ENCODE measurements around the gene FAM47E. TPM values are rescaled to one million over a fixed set of nuclear protein-coding genes. Genes with fewer than 3 reads are reported as not detected.

Gene FAM47E
- total and polyA plus RNA-seq, 12 donors, result 2.8 to 23.8 (median 5.3) TPM

DNA sequence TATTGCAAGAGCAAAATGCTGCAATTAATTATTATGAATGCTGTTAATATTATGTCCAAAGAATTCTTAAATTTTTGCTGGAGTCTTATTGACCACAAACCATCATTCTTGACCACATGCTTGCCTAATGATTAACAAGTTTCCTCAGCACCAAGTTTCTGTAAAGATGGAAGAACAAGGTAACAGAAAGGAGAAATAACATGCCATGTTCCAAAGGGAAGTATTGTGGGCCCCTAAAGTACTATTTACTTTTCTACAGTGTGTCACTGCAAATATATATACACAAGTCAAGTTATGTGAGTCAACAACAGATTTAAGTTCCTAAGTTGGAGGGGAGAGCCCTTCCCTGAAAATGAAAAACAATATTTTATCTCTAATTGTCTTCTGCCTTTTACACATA lies 20.6 kb downstream of the FAM47E start:
- H3K27me3 ChIP-seq, result no peaks in the 10 kb centered on the region
- H3K36me3 ChIP-seq (replicated peaks in 1 of 2), result no peaks in the 10 kb centered on the region
- intact Hi-C loops (cut with DNase I), result no loop called here
- no peak overlapping the region for H3K4me3 ChIP-seq
- TF ChIP-seq CTCF (IDR thresholded peaks at IDR 0.05) (no peak), POLR2A (IDR thresholded peaks at IDR 0.05) (no peak)
- no peak overlapping the region for H3K27ac ChIP-seq
- H3K9me3 ChIP-seq (replicated peaks in 1 of 3), result no peaks in the 10 kb centered on the region
- H3K4me1 ChIP-seq (replicated peaks in 1 of 2), result no peaks in the 10 kb centered on the region
- DNase-seq, result no peak

- intact Hi-C loops (cut with DNase I), result no loop called here
- WGBS, 4 donors, result 53 to 90% (median 72%) methylated on average over 1 of the region's 1 CpG
- TF ChIP-seq CTCF (IDR thresholded peaks at IDR 0.05), result no peak
- no peak for TF ChIP-seq POLR2A (IDR thresholded peaks at IDR 0.05)
Observed at GRCh38 chr4:76272582-76272981, 21.1 kb downstream of the FAM47E start.

DNA sequence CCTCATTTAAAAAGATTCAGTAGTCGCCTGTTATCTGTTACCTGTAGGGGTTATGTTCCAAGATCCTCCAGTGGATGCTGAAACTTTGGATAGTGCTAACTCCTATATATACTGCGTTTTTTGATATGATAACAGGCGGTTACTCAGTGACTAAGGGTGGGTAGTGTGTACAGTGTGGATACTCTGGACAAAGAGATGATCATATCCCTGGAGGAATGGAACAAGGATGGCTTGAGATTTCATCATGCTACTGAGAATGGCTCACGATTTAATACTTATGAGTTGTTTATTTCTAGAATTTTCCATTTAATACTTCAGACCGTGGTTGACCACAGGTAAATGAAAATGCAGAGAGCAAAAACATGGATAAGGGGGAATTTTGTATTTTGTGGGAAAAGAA lies 21.5 kb downstream of the FAM47E start:
- Histone ChIP-seq H3K27me3 (no peaks in the 10 kb centered on the region), H3K4me3 (no peak overlapping the region), H3K9me3 (replicated peaks in 1 of 3) (no peaks in the 10 kb centered on the region), H3K27ac (no peak overlapping the region), H3K4me1 (replicated peaks in 1 of 2) (no peaks in the 10 kb centered on the region), H3K36me3 (replicated peaks in 1 of 2) (no peaks in the 10 kb centered on the region)
- no peak for DNase-seq
- no peak for TF ChIP-seq POLR2A (IDR thresholded peaks at IDR 0.05)
- TF ChIP-seq CTCF (IDR thresholded peaks at IDR 0.05), result no peak
- 72 to 90% (median 81%) methylated on average over 5 of the region's 5 CpGs for WGBS, 4 donors
- intact Hi-C loops (cut with DNase I), result no loop called here

More at GRCh38 chr4:76272582-76272981, 21.1 kb downstream of the FAM47E start:
- no peak for DNase-seq
- no peak overlapping the region for H3K27ac ChIP-seq
- H3K4me1 ChIP-seq (replicated peaks in 1 of 2), result no peaks in the 10 kb centered on the region
- H3K4me3 ChIP-seq, result no peak overlapping the region
- H3K27me3 ChIP-seq, result no peaks in the 10 kb centered on the region
- no peaks in the 10 kb centered on the region for H3K9me3 ChIP-seq (replicated peaks in 1 of 3)
- no peaks in the 10 kb centered on the region for H3K36me3 ChIP-seq (replicated peaks in 1 of 2)

DNA sequence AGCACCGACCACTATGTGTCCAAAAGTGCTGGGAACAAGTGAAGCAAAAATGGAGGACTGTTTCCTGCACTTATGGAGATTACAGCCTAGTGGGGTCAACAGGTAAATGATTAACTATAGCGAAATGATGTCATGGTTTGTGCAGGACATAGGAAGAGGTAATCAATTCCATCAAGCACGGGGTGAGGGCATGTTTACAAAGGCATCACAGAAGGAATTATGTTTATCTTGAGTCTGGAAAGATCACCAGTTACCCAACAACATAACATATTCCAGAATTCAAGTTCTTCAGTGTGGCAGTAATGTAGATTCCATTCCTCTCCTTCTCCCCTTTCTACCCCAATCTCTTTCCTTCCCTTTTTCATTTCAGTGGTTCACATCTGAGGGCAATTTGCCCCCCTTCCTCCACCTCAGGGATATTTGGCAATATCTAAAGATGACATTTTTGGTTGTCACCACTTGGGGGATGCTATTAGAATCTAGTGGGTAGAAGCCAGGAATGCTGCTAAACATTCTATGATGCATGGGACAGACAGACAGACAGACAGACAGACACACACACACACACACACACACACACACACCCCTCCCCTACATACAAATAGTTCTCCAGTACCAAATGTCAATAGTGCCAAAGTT lies 24.1 kb downstream of the FAM47E start:
- Histone ChIP-seq H3K4me1 (replicated peaks in 1 of 2) (no peaks in the 10 kb centered on the region), H3K27ac (no peak overlapping the region), H3K4me3 (no peak overlapping the region), H3K27me3 (no peaks in the 10 kb centered on the region), H3K9me3 (replicated peaks in 1 of 3) (no peaks in the 10 kb centered on the region), H3K36me3 (replicated peaks in 1 of 2) (no peaks in the 10 kb centered on the region)
- DNase-seq, result no peak
- intact Hi-C loops (cut with DNase I), result no loop called here
- TF ChIP-seq CTCF (IDR thresholded peaks at IDR 0.05) (no peak), POLR2A (IDR thresholded peaks at IDR 0.05) (no peak)
- WGBS, 4 donors, result 76 to 87% (median 82%) methylated on average over 3 of the region's 3 CpGs

All from adrenal gland (tissue), 12 donors.